ENCODE results near the gene NET1. TPM values are rescaled to one million over a fixed set of nuclear protein-coding genes. Genes with fewer than 3 reads are reported as not detected.
"Not testable (repeated sequence)": the region's sequence is repeated elsewhere in the genome, so short reads cannot be mapped to it uniquely, and the experiment has no call there.

NET1 gene
- polyA plus RNA-seq, 1 donor from 2014 or later = 3.7 TPM

DNA sequence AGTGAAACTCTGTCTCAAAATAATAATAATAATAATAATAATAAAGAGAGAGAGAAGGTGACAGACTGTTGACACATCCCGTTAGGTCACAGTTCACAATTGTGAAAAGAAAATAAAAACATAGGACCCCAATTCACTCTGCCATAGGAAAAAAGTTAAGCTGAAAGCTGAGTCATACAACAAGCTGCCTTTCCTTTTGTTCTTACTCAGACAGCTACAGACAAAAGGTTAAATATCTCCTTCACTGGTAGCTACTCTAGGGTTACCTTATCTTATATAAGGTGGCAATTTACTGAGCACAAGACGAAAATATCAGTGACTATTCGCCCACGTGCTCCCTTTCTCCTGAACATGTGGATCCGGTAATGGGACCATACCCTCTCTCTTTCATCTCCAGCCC lies 25.2 kb upstream of the NET1 start:
- Mint-ChIP-seq H3K27me3 (peaks cover 1% of the 10 kb centered on the region), H3K9me3 (peaks cover 3 to 31% (median 19%) of the 10 kb centered on the region in 3 donors), H3K27ac (no peak overlapping the region), H3K4me3 (no peak overlapping the region), H3K4me1 (no peaks in the 10 kb centered on the region), H3K36me3 (peaks cover 3% of the 10 kb centered on the region)

GRCh38 chr10:5390607-5391205 lies 21.7 kb upstream of the NET1 start:
- Mint-ChIP-seq H3K36me3 (peaks cover 3% of the 10 kb centered on the region), H3K4me3 (no peak overlapping the region), H3K27me3 (peaks cover 1% of the 10 kb centered on the region), H3K9me3 (peaks cover 3 to 37% (median 22%) of the 10 kb centered on the region in 3 donors), H3K27ac (no peak overlapping the region), H3K4me1 (no peaks in the 10 kb centered on the region)

GRCh38 chr10:5391790-5392189 lies 20.6 kb upstream of the NET1 start:
- peak overlapping the region in 1 of 4 donors; percentile 35 for H3K4me3 Mint-ChIP-seq
- peaks cover 3% of the 10 kb centered on the region for H3K36me3 Mint-ChIP-seq
- H3K27me3 Mint-ChIP-seq = peaks cover 1% of the 10 kb centered on the region
- H3K4me1 Mint-ChIP-seq = no peaks in the 10 kb centered on the region
- no peak overlapping the region for H3K27ac Mint-ChIP-seq
- H3K9me3 Mint-ChIP-seq = peaks cover 3 to 37% (median 20%) of the 10 kb centered on the region in 3 donors

- no peak overlapping the region for H3K4me3 Mint-ChIP-seq
- no peaks in the 10 kb centered on the region for H3K4me1 Mint-ChIP-seq
- peaks cover 0 to 32% (median 20%) of the 10 kb centered on the region in 3 donors for H3K9me3 Mint-ChIP-seq
- no peaks in the 10 kb centered on the region for H3K36me3 Mint-ChIP-seq
- H3K27ac Mint-ChIP-seq = no peak overlapping the region
- H3K27me3 Mint-ChIP-seq = peaks cover 6% of the 10 kb centered on the region
Measured at GRCh38 chr10:5393529-5393928, 18.8 kb upstream of the NET1 start.

- no peaks in the 10 kb centered on the region for H3K36me3 Mint-ChIP-seq
- H3K9me3 Mint-ChIP-seq = peaks cover 0 to 21% (median 18%) of the 10 kb centered on the region in 3 donors
- no peaks in the 10 kb centered on the region for H3K4me1 Mint-ChIP-seq
- no peak overlapping the region for H3K4me3 Mint-ChIP-seq
- no peak overlapping the region for H3K27ac Mint-ChIP-seq
- H3K27me3 Mint-ChIP-seq = peaks cover 10% of the 10 kb centered on the region
Measured at GRCh38 chr10:5395168-5395567, 17.2 kb upstream of the NET1 start.

DNA sequence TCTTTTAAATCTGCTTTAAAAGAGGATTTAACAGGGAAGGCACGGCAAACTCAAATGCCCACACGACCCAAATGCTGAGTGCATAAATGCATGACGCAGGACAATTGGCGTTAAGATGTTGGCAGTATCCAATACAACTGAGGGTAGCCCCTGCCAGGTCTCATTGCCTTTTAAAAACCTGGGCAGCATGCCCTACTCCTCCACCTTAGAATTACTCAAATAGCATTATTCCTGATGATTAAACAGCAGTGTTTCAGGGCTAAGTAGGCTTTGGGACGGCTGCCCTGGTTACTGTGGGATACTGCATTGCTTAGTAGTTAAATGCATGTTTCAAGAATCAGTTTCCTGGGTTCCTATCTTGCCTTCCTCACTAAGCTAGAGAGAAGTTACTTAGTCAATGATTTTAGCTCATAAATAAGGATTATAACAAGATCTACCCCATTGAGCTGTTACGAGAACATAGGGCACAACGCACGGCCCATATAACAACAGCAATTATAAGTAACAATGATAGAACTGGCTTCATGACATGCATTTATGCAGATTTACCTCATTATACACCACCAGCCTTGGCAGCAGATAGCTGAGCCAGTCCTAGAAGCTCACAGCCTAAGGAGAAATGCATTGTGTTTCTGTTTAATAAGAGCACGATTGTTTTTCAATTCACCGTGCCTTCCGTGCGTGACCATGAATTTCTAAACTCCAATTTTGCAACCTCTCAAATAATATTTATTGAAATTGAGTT lies 15.6 kb upstream of the NET1 start:
- no peak overlapping the region for H3K4me3 Mint-ChIP-seq
- peaks cover 10% of the 10 kb centered on the region for H3K27me3 Mint-ChIP-seq
- no peaks in the 10 kb centered on the region for H3K36me3 Mint-ChIP-seq
- peaks cover 0 to 8% (median 6%) of the 10 kb centered on the region in 3 donors for H3K9me3 Mint-ChIP-seq
- H3K27ac Mint-ChIP-seq = no peak overlapping the region
- H3K4me1 Mint-ChIP-seq = no peaks in the 10 kb centered on the region

GRCh38 chr10:5399332-5399731 lies 13.0 kb upstream of the NET1 start:
- Mint-ChIP-seq H3K27ac (no peak overlapping the region), H3K9me3 (no peaks in the 10 kb centered on the region), H3K36me3 (no peaks in the 10 kb centered on the region), H3K27me3 (peaks cover 13% of the 10 kb centered on the region), H3K4me1 (no peaks in the 10 kb centered on the region), H3K4me3 (no peak overlapping the region)

DNA sequence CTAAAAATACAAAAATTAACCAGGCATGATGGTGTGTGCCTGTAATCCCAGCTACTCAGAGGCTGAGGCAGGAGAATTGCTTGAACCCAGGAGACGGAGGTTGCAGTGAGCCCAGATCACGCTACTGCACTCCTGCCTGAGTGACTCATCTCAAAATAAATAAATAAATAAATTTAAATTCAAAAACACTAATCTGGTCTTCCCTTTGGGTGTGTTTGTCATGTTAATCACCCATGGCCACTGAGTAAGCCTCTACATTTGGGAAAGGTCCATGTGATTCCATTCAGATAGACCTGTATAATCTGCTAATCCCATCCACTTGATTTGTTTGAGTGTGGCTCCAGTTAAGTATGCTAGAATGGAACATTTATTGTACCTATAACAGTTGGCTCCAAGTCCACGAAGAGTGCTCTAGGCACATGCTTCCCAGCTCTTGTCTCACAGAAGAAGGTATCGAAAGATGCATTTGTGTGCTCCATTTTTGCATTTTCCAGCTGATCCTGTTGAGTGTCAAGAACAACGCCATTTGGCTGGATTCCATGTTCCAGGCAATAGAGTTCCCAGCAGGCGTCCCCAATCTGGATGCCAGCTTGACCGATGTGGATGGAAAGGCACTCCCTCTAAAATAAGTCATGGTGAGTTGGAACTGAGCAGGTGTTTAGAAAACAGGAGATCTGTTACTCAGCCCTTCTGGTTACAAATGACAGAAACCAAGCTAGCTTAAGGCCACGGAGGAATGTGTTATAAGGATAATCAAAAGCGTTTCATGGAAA lies 11.7 kb upstream of the NET1 start:
- Mint-ChIP-seq H3K27ac (no peak overlapping the region), H3K4me1 (no peaks in the 10 kb centered on the region), H3K36me3 (no peaks in the 10 kb centered on the region), H3K4me3 (no peak overlapping the region), H3K9me3 (no peaks in the 10 kb centered on the region), H3K27me3 (peaks cover 13% of the 10 kb centered on the region)

GRCh38 chr10:5402798-5403197 lies 9.6 kb upstream of the NET1 start:
- H3K36me3 Mint-ChIP-seq = no peaks in the 10 kb centered on the region
- no peak overlapping the region for H3K4me3 Mint-ChIP-seq
- no peaks in the 10 kb centered on the region for H3K9me3 Mint-ChIP-seq
- H3K27me3 Mint-ChIP-seq = peaks cover 8% of the 10 kb centered on the region
- no peaks in the 10 kb centered on the region for H3K4me1 Mint-ChIP-seq
- H3K27ac Mint-ChIP-seq = no peak overlapping the region

DNA sequence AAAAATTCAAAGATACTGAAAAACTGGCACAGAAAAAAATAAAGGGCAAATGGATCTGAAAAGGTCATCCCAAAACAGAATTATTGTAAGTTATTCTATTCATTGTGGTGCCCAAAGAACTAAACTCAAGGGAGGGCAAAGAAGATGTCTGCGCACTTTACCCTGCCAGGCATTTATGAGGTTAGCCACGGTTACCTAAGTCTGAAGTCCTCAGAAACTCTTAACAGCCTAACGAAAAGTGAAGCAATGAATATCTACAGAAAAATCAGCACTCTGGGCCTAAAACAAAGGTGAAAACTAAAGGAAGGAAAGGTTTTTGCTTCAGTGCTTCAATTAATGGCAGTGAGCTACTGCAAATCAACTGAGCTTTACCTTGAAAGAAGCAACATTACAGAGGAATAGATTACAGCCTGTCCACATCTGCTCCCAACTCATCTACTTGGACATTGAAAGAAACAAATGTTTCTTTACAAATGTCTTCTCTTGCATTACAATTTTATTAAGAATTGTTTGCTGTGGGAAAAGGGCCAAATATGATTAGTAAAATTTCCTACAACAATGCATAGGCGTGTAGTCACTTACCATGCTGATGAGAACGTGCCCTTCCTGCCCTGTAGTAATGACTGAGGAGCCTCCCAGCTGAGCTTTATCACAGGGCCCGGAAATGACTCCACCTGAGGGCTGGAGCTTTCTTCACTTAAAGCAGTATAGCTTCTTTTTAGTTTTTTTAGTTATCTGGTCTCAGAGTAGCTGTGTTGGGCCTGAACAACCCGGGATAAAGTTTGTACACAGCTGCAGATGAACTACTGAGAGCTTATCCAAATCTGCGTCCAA lies 7.9 kb upstream of the NET1 start, which contains the start of gene TUBAL3:
Gene TUBAL3 (minus strand): TSS at position 621 of the 834 bp plus-strand sequence. CDS start 36 bp downstream, at position 585.
- Mint-ChIP-seq H3K9me3 (no peaks in the 10 kb centered on the region), H3K27ac (no peak within 1 kb of the TSS), H3K4me1 (no peaks in the 10 kb centered on the region), H3K36me3 (no peaks in the 10 kb centered on the region), H3K27me3 (peaks cover 11% of the 10 kb centered on the region), H3K4me3 (no peak within 1 kb of the TSS)

- H3K36me3 Mint-ChIP-seq = no peaks in the 10 kb centered on the region
- H3K4me1 Mint-ChIP-seq = no peaks in the 10 kb centered on the region
- peaks cover 11% of the 10 kb centered on the region for H3K27me3 Mint-ChIP-seq
- H3K27ac Mint-ChIP-seq = no peak overlapping the region
- H3K4me3 Mint-ChIP-seq = no peak overlapping the region
- peaks cover 0 to 6% (median 0%) of the 10 kb centered on the region in 3 donors for H3K9me3 Mint-ChIP-seq
Measured at GRCh38 chr10:5406918-5407317, 5.4 kb upstream of the NET1 start.

DNA sequence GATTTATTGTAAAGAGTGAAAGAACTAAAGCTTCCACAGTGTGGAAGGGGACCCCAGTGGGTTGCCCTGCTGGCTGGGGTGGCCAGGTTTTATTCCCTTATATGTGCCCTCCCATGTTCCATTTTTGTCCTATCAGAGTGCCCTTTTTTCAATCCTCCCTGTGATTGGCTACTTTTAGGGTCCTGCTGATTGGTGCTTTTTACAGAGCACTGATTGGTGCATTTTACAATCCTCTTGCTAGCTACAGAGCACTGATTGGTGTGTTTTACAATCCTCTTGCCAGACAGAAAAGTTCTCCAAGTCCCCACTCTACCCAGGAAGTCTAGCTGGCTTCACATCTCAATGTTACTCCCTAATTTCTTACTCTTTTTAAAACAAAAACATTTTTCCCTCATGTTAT lies 1.6 kb upstream of the NET1 start:
- H3K36me3 Mint-ChIP-seq, H3K4me1 Mint-ChIP-seq, H3K9me3 Mint-ChIP-seq, H3K27ac Mint-ChIP-seq, H3K27me3 Mint-ChIP-seq: not testable (repeated sequence)
- peak overlapping the region in 1 of 4 donors; percentile 69 for H3K4me3 Mint-ChIP-seq

- Mint-ChIP-seq H3K9me3 (peaks cover 0 to 6% (median 0%) of the 10 kb centered on the region in 3 donors), H3K4me3 (peak overlapping the region; percentile 82 to 94 (median 92)), H3K4me1 (peaks cover 0 to 3% (median 3%) of the 10 kb centered on the region in 3 donors), H3K27ac (peak overlapping the region in 1 of 3 donors; percentile 16), H3K36me3 (no peaks in the 10 kb centered on the region), H3K27me3 (peaks cover 9% of the 10 kb centered on the region)
Measured at GRCh38 chr10:5411941-5412276, 448 bp upstream of the NET1 start.

- Mint-ChIP-seq H3K4me1 (peaks cover 0 to 3% (median 3%) of the 10 kb centered on the region in 3 donors), H3K27ac (no peak overlapping the region), H3K4me3 (no peak overlapping the region), H3K27me3 (peaks cover 7% of the 10 kb centered on the region), H3K36me3 (peaks cover under 1% of the 10 kb centered on the region), H3K9me3 (peaks cover 2 to 6% (median 3%) of the 10 kb centered on the region in 3 donors)
Measured at GRCh38 chr10:5413012-5413938, 918 bp downstream of the NET1 start.
